Duodenal mucosa (tissue), 2 donors: ENCODE results near the gene HBE1.

Source experiments
- H3K27ac ChIP-seq: one replicate; pipeline ENCODE4 v1.7.0; 2013; ENCODE audit warnings: low read depth, low read length
- H3K27me3 ChIP-seq, 2 donors: one replicate each; pipeline ENCODE4 v1.7.0; 2013; ENCODE audit warnings: low read length in 2 of 2, control low read depth in 1 of 2; ENCODE audit not compliant: insufficient read depth in 2 of 2, control insufficient read depth in 1 of 2
- H3K36me3 ChIP-seq, 2 donors: one replicate each; pipeline ENCODE4 v1.7.0; 2013; ENCODE audit warnings: low read length in 2 of 2, control low read depth in 1 of 2; ENCODE audit not compliant: insufficient read depth in 2 of 2, control insufficient read depth in 1 of 2
- H3K4me1 ChIP-seq, 2 donors: one replicate each; pipeline ENCODE4 v1.7.0; 2013; ENCODE audit warnings: low read length in 2 of 2, control low read depth in 1 of 2; ENCODE audit not compliant: insufficient read depth in 2 of 2, control insufficient read depth in 1 of 2
- H3K4me3 ChIP-seq, 2 donors: one replicate each; pipeline ENCODE4 v1.7.0; 2013; ENCODE audit warnings: low read length in 2 of 2, low read depth in 1 of 2
- H3K9ac ChIP-seq, 2 donors: one replicate each; pipeline ENCODE4 v1.7.0; 2013; ENCODE audit warnings: low read length in 2 of 2, low read depth in 1 of 2
- H3K9me3 ChIP-seq, 2 donors: one replicate each; pipeline ENCODE4 v1.7.0; 2013; ENCODE audit warnings: low read length in 2 of 2, control low read depth in 1 of 2; ENCODE audit not compliant: control insufficient read depth in 1 of 2

Gene HBE1

DNA sequence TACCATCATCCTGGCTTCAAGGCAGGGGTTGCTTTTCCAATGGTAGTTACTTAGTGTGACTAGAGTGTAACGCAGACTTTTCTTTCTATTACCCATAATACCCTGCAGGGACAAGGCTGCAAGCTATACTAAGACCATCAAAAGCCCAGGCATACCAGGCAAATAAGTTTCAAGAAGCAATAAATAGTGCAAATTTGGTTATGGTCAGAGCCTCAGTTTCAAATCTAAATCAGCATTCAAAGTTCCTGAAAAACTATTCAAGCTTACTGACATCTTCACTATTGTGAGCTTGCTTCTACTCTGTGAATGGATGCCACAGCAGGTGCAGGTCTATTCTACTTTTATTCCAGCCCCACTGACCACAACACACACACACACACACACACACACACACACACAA is 40.4 kb downstream of the HBE1 start:
- Histone ChIP-seq H3K4me3 (no peak overlapping the region), H3K27me3 (no peaks in the 10 kb centered on the region), H3K27ac (no peak overlapping the region), H3K9ac (no peak overlapping the region), H3K9me3 (no peaks in the 10 kb centered on the region), H3K4me1 (no peaks in the 10 kb centered on the region), H3K36me3 (no peaks in the 10 kb centered on the region)

- Histone ChIP-seq H3K27ac (no peak overlapping the region), H3K9ac (no peak overlapping the region), H3K4me3 (no peak overlapping the region), H3K9me3 (no peaks in the 10 kb centered on the region), H3K27me3 (no peaks in the 10 kb centered on the region), H3K36me3 (no peaks in the 10 kb centered on the region), H3K4me1 (no peaks in the 10 kb centered on the region)
These were observed 41.6 kb downstream of the HBE1 start for GRCh38 chr11:5228124-5228523.

DNA sequence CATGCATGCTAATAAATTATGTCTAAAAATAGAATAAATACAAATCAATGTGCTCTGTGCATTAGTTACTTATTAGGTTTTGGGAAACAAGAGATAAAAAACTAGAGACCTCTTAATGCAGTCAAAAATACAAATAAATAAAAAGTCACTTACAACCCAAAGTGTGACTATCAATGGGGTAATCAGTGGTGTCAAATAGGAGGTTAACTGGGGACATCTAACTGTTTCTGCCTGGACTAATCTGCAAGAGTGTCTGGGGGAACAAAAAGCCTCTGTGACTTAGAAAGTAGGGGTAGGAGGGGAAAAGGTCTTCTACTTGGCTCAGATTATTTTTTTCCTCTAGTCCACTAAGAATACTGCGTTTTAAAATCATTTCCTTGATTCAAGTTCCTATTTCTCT is 42.1 kb downstream of the HBE1 start:
- H3K27ac ChIP-seq = no peak overlapping the region
- H3K9ac ChIP-seq = no peak overlapping the region
- H3K36me3 ChIP-seq = no peaks in the 10 kb centered on the region
- H3K27me3 ChIP-seq = no peaks in the 10 kb centered on the region
- no peaks in the 10 kb centered on the region for H3K9me3 ChIP-seq
- H3K4me3 ChIP-seq = no peak overlapping the region
- H3K4me1 ChIP-seq = no peaks in the 10 kb centered on the region

DNA sequence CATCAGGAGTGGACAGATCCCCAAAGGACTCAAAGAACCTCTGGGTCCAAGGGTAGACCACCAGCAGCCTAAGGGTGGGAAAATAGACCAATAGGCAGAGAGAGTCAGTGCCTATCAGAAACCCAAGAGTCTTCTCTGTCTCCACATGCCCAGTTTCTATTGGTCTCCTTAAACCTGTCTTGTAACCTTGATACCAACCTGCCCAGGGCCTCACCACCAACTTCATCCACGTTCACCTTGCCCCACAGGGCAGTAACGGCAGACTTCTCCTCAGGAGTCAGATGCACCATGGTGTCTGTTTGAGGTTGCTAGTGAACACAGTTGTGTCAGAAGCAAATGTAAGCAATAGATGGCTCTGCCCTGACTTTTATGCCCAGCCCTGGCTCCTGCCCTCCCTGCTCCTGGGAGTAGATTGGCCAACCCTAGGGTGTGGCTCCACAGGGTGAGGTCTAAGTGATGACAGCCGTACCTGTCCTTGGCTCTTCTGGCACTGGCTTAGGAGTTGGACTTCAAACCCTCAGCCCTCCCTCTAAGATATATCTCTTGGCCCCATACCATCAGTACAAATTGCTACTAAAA is 42.9 kb downstream of the HBE1 start, which contains the start of gene HBB:
Gene HBB (minus strand): TSS at position 340 of the 579 bp plus-strand sequence. CDS start 50 bp downstream, at position 290.
- H3K27ac ChIP-seq = no peak within 1 kb of the TSS
- no peaks in the 10 kb centered on the region for H3K27me3 ChIP-seq
- no peaks in the 10 kb centered on the region for H3K4me1 ChIP-seq
- H3K9me3 ChIP-seq = no peaks in the 10 kb centered on the region
- H3K9ac ChIP-seq = no peak within 1 kb of the TSS
- H3K36me3 ChIP-seq = no peaks in the 10 kb centered on the region
- no peak within 1 kb of the TSS for H3K4me3 ChIP-seq

DNA sequence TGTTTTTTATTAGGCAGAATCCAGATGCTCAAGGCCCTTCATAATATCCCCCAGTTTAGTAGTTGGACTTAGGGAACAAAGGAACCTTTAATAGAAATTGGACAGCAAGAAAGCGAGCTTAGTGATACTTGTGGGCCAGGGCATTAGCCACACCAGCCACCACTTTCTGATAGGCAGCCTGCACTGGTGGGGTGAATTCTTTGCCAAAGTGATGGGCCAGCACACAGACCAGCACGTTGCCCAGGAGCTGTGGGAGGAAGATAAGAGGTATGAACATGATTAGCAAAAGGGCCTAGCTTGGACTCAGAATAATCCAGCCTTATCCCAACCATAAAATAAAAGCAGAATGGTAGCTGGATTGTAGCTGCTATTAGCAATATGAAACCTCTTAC is 44.3 kb downstream of the HBE1 start:
- Histone ChIP-seq H3K27ac (no peak overlapping the region), H3K4me1 (no peaks in the 10 kb centered on the region), H3K4me3 (no peak overlapping the region), H3K27me3 (no peaks in the 10 kb centered on the region), H3K9me3 (no peaks in the 10 kb centered on the region), H3K36me3 (no peaks in the 10 kb centered on the region), H3K9ac (no peak overlapping the region)

- Histone ChIP-seq H3K4me3 (no peak overlapping the region), H3K36me3 (no peaks in the 10 kb centered on the region), H3K9ac (no peak overlapping the region), H3K9me3 (no peaks in the 10 kb centered on the region), H3K4me1 (no peaks in the 10 kb centered on the region), H3K27me3 (no peaks in the 10 kb centered on the region), H3K27ac (no peak overlapping the region)
These were observed 44.9 kb downstream of the HBE1 start for GRCh38 chr11:5224538-5225479.

DNA sequence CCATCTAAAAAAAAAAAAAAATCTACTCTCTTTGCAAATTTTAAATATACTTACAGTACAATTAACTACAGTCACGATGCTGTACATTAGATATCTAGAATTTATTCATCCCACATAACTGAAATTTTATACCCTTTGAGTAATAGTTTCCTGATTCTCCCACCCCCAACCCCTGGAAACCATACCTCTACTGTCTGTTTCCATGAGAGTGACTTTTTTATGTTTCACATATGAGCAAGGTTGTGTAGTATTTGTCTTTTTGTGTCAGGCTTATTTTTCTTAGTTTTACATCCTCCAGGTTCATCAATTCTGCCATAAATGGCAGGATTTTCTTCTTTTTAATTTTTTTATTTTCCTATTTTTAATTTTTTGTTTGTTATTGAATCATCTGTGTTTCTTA is 46.1 kb downstream of the HBE1 start:
- no peaks in the 10 kb centered on the region for H3K27me3 ChIP-seq
- no peaks in the 10 kb centered on the region for H3K36me3 ChIP-seq
- H3K9ac ChIP-seq = no peak overlapping the region
- no peak overlapping the region for H3K4me3 ChIP-seq
- no peak overlapping the region for H3K27ac ChIP-seq
- H3K9me3 ChIP-seq = no peaks in the 10 kb centered on the region
- H3K4me1 ChIP-seq = no peaks in the 10 kb centered on the region

DNA sequence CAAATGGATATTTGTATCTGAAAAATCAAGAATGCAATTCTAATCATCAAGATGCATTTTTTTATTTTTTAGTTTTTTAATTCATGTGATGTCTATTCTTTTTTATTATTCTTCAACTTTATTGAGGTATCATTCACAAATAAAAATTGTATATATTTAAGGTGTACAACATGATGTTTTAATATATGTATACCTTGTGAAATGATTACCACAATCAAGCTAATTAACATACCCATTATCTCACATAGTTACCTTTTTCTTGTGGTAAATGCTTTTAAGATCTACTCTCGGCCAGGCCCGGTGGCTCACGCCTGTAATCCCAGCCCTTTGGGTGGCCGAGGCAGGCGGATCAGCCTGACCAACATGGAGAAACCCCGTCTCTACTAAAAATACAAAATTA is 46.6 kb downstream of the HBE1 start:
- Histone ChIP-seq H3K4me3 (no peak overlapping the region), H3K4me1 (no peaks in the 10 kb centered on the region), H3K36me3 (no peaks in the 10 kb centered on the region), H3K9me3 (no peaks in the 10 kb centered on the region), H3K27me3 (no peaks in the 10 kb centered on the region), H3K27ac (no peak overlapping the region), H3K9ac (no peak overlapping the region)
